GM19240 (cell line): ENCODE results near the gene CAPZB.

Experiments used
- DNase-seq: peaks from one replicate; pipeline ENCODE4 v3.0.0; 2011; ENCODE audit warnings: low spot score; ENCODE audit not compliant: insufficient read length

The CAPZB gene

GRCh38 chr1:19331262-19331878, 154.0 kb downstream of the CAPZB start:
- no peak for DNase-seq

GRCh38 chr1:19330449-19331135, 154.7 kb downstream of the CAPZB start:
- no peak for DNase-seq

GRCh38 chr1:19329611-19330010, 155.7 kb downstream of the CAPZB start:
- DNase-seq: no peak

- DNase-seq: no peak
Observed at GRCh38 chr1:19329188-19329587, 156.2 kb downstream of the CAPZB start.

GRCh38 chr1:19328486-19328885, 156.9 kb downstream of the CAPZB start:
- DNase-seq: no peak

GRCh38 chr1:19327736-19328135, 157.6 kb downstream of the CAPZB start:
- no peak for DNase-seq

GRCh38 chr1:19327301-19327700, 158.0 kb downstream of the CAPZB start:
- no peak for DNase-seq

- DNase-seq: no peak
Observed at GRCh38 chr1:19326748-19327065, 158.6 kb downstream of the CAPZB start.

GRCh38 chr1:19325958-19326747, 159.2 kb downstream of the CAPZB start:
- no peak for DNase-seq

GRCh38 chr1:19325368-19325957, 159.9 kb downstream of the CAPZB start:
- DNase-seq: no peak

GRCh38 chr1:19324665-19324990, 160.7 kb downstream of the CAPZB start:
- DNase-seq: no peak

GRCh38 chr1:19323987-19324664, 161.2 kb downstream of the CAPZB start:
- DNase-seq: no peak

GRCh38 chr1:19322481-19322880, 162.9 kb downstream of the CAPZB start:
- DNase-seq: no peak

- DNase-seq: no peak
Observed at GRCh38 chr1:19321071-19321470, 164.3 kb downstream of the CAPZB start.

- DNase-seq: no peak
Observed at GRCh38 chr1:19319196-19319595, 166.1 kb downstream of the CAPZB start.

GRCh38 chr1:19317126-19317910, 168.0 kb downstream of the CAPZB start:
- DNase-seq: no peak

GRCh38 chr1:19315378-19316198, 169.8 kb downstream of the CAPZB start:
- peak; percentile 45 for DNase-seq

GRCh38 chr1:19313961-19314882, 171.1 kb downstream of the CAPZB start:
- DNase-seq: no peak

- no peak for DNase-seq
Observed at GRCh38 chr1:19313636-19313959, 171.7 kb downstream of the CAPZB start.
